Peyer's patch (tissue), 4 donors: ENCODE results near the gene NCAM2.

Experiments used
- CTCF ChIP-seq, 6 experiments: fragments of 450-650 bp in 4 of 6; fragments of 200-600 bp in 2 of 6; sonication (generic) in 1 of 6; IDR thresholded peaks; one replicate each; pipeline ENCODE4 v1.5.1; 2017 to 2019; ENCODE audit warnings: antibody characterized with exemption in 6 of 6, mild to moderate bottlenecking in 3 of 6, moderate library complexity in 1 of 6
- POLR2A ChIP-seq, 2 donors: fragments of 450-650 bp; IDR thresholded peaks; one replicate each; pipeline ENCODE4 v1.5.1; 2017; ENCODE audit warnings: antibody characterized with exemption in 2 of 2, mild to moderate bottlenecking in 2 of 2, moderate library complexity in 2 of 2

- no peak for TF ChIP-seq CTCF (IDR thresholded peaks at IDR 0.05)
- TF ChIP-seq POLR2A (IDR thresholded peaks at IDR 0.05): no peak
Measured at GRCh38 chr21:21436012-21436534, 437.9 kb downstream of the NCAM2 start.
